BJ (cell line): ENCODE measurements around the gene THSD7A. TPM values are rescaled to one million over a fixed set of nuclear protein-coding genes. Genes with fewer than 3 reads are reported as not detected.

Experiments
- CTCF ChIA-PET: fragments of 350-600 bp; formaldehyde crosslinking; extraction: SDS; loops from one replicate; lab custom pipeline; 2021; ENCODE audit warnings: antibody characterized with exemption, inconsistent platforms; lab: Yijun Ruan, JAX
- POLR2A ChIA-PET: fragments of 300-600 bp; sonication (Branson Sonifier 250); formaldehyde crosslinking; extraction: SDS; loops from one replicate; lab custom pipeline; 2021; ENCODE audit warnings: antibody characterized with exemption; lab: Charles Lee
- DNase-seq: peaks from one replicate; pipeline ENCODE4 v3.0.0-alpha.2; 2011; ENCODE audit warnings: low read depth
- H3K27me3 ChIP-seq: 2 replicates; pipeline ENCODE4 v1.6.0; 2011; ENCODE audit warnings: low read length; ENCODE audit not compliant: control insufficient read depth, insufficient read depth
- H3K36me3 ChIP-seq: 2 replicates; pipeline ENCODE4 v1.5.1; 2011; ENCODE audit warnings: low read length; ENCODE audit not compliant: control insufficient read depth, insufficient read depth
- H3K4me3 ChIP-seq: 2 replicates; pipeline ENCODE4 v1.5.1; 2011; ENCODE audit warnings: low read depth, mild to moderate bottlenecking, control low read depth, low read length
- CTCF ChIP-seq: IDR thresholded peaks from 2 replicates; pipeline ENCODE4 v1.5.1; 2011; ENCODE audit warnings: low read depth, mild to moderate bottlenecking, control low read depth, inconsistent platforms, low read length, moderate library complexity; ENCODE audit not compliant: insufficient read depth
- polyA plus RNA-seq: library from polyadenylated mRNA; depleted of rRNA; stranded (reverse); fragments of >200 nt; gene quantifications from 2 replicates; pipeline ENCODE4 v1.2.3, GENCODE V29; 2011

THSD7A gene
- polyA plus RNA-seq, 1 experiment: 0.02 TPM

- POLR2A ChIA-PET: no interaction called here
- Histone ChIP-seq H3K27me3 (no peaks in the 10 kb centered on the region), H3K36me3 (no peaks in the 10 kb centered on the region), H3K4me3 (no peak overlapping the region)
- CTCF ChIA-PET: no interaction called here
- TF ChIP-seq CTCF: no peak
- no peak for DNase-seq
Measured at GRCh38 chr7:11430841-11431240, 401.2 kb downstream of the THSD7A start.

DNA sequence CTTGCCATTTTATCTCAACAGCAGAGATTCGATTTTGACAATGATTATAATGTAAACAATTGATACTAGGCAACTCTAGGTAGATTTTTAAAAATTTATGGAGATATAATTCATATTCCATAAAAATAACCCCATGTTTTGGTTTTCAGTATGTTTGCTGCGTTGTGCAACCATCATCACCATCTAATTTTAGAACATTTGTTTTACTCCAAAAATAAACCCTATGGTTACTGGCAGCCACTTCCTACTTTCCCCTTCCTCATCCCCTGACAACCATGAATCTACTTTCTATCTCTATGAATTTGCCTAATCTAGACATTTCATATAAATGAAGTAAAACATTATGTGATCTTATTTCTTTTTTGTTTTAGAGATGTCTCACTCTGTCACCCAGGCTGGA is 401.9 kb downstream of the THSD7A start:
- TF ChIP-seq CTCF: no peak
- ChIA-PET POLR2A (no interaction called here), CTCF (no interaction called here)
- Histone ChIP-seq H3K4me3 (no peak overlapping the region), H3K27me3 (no peaks in the 10 kb centered on the region), H3K36me3 (no peaks in the 10 kb centered on the region)
- DNase-seq: no peak

GRCh38 chr7:11428877-11429581 is 403.0 kb downstream of the THSD7A start:
- no peak for TF ChIP-seq CTCF
- Histone ChIP-seq H3K27me3 (no peaks in the 10 kb centered on the region), H3K4me3 (no peak overlapping the region), H3K36me3 (no peaks in the 10 kb centered on the region)
- no peak for DNase-seq
- ChIA-PET POLR2A (no interaction called here), CTCF (no interaction called here)

DNA sequence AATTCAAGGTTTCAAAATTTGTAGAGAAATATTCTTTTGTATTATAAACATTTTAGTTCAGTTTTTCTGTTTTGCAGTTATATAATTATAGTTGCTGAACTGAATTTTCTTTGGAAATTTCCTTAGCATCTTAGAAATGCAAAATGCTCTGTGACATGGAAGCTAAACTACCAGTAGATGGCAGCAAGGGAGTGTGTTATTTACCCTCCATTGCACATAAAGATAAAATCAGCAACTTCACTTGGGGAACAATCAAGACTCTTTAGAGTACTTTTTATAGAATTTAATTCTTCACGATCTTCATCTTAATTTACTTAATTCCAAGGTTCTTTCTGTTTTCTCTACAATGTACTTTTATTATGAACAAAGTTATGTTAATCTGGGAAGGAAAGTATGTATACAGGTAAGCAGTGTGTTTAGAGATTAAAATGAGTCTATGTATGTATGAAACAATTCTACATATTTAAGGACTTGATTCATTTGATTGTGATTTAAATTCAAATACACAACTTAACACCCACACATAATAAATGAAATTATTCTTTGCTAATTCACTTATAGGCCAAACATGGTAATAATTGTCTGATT is 404.2 kb downstream of the THSD7A start:
- H3K27me3 ChIP-seq: no peaks in the 10 kb centered on the region
- DNase-seq: peak; percentile 2
- H3K4me3 ChIP-seq: no peak overlapping the region
- peak; percentile 63 for TF ChIP-seq CTCF
- H3K36me3 ChIP-seq: no peaks in the 10 kb centered on the region
- ChIA-PET CTCF (interaction anchor here (1.3 kb wide), 1 partner anchor 895 kb away, joined by 5 read pairs; no protein-coding TSS in a partner anchor), POLR2A (no interaction called here)

DNA sequence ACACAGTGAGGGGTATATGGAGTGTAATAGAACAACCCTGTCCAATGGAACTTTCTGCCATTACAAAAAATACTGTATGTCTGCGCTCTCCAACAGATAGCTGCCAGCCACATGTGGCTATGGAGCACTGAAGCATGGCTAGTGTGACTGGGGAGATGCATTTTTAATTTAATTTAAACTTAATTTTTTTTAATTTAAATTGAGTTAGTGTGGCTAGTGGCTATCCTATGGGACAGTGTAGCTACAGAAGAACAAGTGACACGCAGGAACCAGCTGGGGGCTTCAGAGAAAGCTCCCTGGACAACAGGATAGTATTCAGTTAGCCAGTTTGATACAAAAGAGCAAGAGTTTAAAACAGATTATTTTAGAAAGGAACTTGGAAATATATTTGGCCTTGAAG is 408.0 kb downstream of the THSD7A start:
- H3K4me3 ChIP-seq: no peak overlapping the region
- no peaks in the 10 kb centered on the region for H3K36me3 ChIP-seq
- POLR2A ChIA-PET: no interaction called here
- CTCF ChIA-PET: no interaction called here
- DNase-seq: no peak
- no peaks in the 10 kb centered on the region for H3K27me3 ChIP-seq
- no peak for TF ChIP-seq CTCF
